ENCODE measurements around the gene ICA1.

- TF ChIP-seq GATA2 (IDR thresholded peaks at IDR 0.05; ENCODE audit: low read depth, low read length) (no peak), GATA3 (IDR thresholded peaks at IDR 0.05; ENCODE audit: low read depth, low read length) (no peak)
Measured at GRCh38 chr7:8227261-8227660, 34.7 kb downstream of the ICA1 start.
